Jurkat, Clone E6-1 (cell line): Measurements from ENCODE around the gene ATXN7.
A peak's percentile ranks its signal among the peaks of the same experiment; 100 is the strongest.

Experiments
- DNase-seq: peaks from one replicate; pipeline ENCODE4 v3.0.0-alpha.2; 2011; ENCODE audit warnings: low read depth, low spot score
- H3K4me3 ChIP-seq: 2 replicates; pipeline ENCODE4 v1.5.1; 2011; ENCODE audit warnings: mild to moderate bottlenecking, low read length, control low read depth, moderate library complexity

ATXN7 gene

DNA sequence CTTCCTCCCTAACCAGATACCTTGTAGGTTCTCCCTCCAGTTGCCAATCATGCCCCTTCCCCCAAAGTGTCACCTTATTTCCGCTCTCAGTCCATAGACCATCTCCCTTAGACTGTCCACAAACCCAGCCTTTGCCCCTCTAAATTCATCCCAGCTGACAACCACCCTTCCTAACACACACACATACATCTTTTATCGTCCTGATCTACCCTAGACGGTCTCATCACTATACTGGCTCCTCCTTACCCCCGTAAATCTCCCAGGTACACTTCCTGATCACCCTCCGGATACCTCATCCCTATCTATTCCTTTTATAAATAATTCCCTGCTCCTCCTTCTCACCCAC is 890 bp upstream of the ATXN7 start:
- no peak for DNase-seq
- H3K4me3 ChIP-seq = peak overlapping the region; percentile 83

DNA sequence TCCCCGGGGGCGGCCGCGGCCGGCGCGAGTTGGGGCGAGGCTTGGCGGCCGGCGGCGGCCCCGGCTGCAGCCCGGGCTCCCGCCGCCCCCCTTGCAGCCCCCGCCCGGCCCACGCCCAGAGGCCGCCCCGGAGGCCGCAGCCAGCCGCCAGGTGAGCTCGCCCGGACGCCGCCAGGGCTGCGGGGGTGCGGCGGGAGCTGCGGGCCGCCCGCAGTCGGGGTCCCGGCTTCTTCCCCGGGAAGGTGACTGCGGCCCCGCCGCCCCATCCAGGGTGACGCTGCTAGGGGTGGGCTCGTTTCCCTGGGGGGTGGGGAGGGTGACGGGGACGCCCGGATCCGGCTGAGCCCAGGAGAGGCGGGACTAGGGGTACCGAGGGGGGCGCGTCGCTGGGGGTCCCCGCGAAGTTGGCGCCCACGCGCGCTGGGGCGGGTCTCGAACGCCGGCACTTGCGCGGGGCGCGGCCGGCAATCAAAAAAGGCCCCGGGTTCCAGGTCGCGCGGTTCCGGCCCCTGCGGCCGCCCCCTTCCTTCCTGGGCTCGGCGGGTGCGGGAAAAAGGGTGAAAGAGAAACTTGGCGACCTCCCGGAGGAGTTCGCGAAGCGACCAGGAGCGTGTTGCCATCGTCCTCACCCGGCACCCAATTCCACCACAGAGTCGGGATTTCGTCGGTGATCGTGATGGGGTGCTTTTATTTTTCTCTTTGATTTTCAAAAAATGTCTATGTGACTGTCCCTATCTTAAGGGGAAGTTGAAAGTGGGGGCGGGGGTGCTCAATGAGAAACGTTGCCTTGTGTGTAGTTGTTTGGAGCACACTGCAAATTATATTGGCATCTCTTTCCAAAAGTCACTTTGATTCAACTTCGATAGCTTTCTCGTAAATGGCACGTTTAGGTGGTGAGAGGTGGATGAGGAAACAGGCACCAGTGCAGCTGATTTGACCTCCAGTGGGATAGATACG is 619 bp downstream of the ATXN7 start:
- peak overlapping the region; percentile 75 for H3K4me3 ChIP-seq
- no peak for DNase-seq

DNA sequence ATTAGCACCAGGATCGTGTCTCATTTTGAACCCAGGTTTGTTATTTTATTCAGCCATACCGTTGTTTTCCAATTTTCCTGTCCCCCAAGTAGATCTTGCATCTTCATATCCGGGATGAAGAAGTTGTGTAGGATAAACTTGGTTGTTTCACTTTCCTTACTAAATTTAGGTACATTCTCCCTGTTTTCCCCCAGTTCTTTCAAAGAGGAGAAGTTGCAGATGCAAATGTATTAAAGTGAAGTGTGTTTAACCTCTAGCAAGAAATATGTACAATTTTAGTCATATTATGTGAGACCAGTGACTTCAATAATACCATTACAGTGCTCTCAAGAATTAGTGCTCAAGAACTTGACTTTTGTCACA is 1.3 kb downstream of the ATXN7 start:
- H3K4me3 ChIP-seq = peak overlapping the region; percentile 75
- DNase-seq = no peak

DNA sequence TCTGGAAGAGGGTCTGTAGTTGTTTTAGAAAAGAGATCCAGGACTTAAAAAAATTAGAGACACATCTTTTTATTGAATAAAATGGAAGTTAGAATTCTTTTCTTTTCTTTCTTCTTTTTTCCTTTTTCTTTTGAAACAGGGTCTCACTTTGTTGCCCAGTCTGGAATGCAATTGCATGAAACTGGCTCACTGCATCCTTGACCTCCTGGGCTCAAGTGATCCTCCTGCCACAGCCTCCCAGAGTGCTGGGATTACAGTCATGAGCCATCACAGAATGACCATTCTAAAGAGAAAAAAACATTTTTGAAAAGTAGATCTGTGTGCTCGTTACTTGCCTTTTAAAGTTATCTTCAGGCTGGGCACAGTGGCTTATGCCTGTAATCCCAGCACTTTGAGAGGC is 3.6 kb downstream of the ATXN7 start:
- H3K4me3 ChIP-seq = no peak overlapping the region
- no peak for DNase-seq

DNA sequence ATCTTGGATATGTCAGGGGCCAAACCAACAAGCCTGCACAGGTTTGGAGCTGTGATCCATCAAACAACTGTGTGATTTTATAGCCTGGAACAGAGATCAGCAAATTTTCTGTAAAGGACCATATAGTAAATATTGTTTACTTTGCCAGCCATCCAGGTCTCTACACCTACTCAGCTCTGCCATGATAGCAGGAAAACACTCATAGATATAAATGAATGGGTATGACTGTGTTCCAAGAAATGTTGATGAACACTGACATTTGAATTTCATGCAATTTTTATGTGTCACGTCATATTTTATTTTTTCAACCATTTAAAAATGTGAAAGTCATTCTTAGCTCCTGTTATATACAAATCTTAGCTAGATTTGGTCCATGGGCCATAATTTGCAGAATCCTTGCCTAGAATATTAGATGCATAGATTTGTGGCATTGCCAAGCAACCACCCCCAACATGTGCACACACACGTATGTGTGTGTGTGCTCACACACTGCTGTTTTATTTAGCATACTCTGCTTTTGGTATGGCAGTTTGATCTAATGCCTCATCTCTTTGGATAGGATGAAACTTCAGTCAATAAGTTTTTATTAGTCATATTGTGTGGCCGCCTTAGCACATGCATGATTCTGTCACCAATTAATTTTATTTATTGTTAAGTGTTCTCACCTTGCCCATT is 6.4 kb downstream of the ATXN7 start:
- no peak for DNase-seq
- no peak overlapping the region for H3K4me3 ChIP-seq

DNA sequence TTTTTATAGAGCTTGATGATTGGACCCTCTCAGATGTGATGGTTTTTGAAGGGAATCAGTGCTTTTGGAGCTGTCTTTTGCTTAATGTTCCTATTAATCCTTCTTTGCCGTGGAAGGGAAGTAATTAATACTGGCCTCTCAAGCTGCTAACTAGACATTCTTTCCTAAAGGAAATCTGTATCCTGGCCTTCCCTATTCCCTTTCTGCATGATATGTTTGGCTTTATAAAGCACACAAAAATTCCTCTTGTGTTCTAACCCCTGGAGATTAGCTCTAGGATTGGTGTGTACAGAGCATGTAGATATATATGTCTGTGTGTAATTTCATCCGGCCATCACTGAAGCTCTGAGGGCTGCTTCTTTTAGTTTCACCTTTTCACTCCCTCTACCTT is 6.9 kb downstream of the ATXN7 start:
- DNase-seq = no peak
- H3K4me3 ChIP-seq = no peak overlapping the region

DNA sequence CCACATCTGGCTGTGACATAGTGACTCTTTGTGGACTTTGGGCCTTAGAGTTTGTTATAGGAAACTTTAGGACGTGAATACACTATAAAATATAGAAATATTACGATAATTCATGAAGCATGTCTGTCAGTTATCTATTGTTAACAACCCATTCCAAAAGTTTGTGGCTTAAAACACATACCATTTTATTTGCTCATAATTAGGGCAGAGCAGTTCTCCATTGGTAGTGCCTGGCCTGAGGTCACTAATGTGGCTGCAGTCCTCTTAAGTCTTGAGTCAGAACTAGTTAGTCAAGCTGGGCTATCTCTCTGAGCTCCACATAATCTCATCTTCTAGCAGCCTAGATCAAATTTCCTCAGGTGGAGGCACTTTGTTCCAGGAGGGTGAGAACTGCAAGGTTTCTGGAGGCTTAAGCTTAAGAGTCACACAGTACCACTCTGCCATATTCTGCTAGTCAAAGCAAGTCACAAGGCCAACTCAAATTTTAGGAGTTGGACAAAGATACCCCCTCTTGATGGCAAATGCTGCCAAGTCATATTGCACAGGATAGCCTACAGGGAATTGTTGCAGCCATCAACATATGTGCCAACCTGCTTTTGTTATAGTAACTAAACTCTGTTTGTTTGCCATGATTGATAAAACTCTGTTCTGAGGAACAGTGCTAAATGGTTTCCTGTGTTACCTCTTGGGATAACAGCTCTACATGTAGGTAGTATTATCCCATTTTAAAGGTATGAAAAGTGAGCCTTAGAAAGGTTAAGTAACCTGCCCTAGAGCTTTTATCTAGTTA is 8.7 kb downstream of the ATXN7 start:
- DNase-seq = no peak
- no peak overlapping the region for H3K4me3 ChIP-seq

DNA sequence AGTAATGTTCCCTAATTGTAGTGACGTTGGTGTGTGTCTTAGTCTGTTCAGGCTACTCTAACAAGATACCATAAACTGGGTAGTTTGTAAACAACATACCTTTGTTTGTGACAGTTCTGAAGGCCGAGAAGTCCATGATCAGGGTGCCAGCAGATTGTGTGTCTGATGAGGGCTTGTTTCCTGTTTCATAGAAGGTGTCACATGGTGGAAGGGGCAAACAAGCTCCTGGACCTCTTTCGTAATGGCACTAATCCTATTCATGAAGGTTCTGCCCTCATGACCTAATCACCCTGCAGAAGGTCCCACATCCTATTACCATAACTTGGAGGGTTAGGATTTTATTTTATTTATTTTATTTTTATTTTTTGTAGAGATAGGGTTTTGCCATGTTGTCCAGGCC is 11.1 kb downstream of the ATXN7 start:
- no peak overlapping the region for H3K4me3 ChIP-seq
- no peak for DNase-seq

DNA sequence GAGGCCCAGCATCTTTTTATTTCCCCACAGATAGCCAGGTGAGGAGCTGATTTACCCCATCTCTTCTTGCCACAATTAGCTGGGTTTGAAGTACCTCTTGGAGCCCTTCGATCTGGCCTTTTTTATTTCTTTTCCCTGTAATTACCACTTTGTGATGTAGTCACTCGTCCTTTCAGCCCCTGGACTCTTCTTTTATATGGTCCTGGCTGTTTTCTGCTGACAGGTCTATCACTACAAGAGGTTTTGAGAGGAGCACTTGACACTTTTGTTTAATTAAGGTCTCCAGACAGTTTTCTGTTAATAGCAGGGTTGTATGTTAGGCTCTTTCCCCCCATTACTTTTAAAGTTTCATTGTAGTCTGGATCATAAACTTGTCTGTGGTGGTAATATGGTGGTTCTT is 11.8 kb downstream of the ATXN7 start:
- H3K4me3 ChIP-seq = no peak overlapping the region
- DNase-seq = no peak

DNA sequence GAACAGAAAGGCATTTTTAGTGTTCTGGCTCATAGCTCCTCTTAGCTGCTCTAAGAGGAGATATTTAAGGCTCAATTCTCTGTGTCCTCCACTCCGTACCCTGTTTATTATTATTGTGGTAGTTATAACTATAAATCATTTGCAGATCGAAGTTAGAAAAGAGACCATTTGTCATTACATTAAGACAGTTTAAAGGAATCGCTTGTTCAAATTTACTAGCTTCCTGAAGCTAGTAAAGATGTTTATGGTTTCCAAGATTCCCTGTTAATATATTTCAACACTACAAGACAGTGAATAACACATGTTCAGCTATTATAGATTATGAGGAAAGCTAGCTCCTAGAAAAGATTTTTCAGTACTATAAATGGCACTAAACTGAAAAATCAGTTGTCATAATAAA is 12.6 kb downstream of the ATXN7 start:
- no peak for DNase-seq
- no peak overlapping the region for H3K4me3 ChIP-seq

DNA sequence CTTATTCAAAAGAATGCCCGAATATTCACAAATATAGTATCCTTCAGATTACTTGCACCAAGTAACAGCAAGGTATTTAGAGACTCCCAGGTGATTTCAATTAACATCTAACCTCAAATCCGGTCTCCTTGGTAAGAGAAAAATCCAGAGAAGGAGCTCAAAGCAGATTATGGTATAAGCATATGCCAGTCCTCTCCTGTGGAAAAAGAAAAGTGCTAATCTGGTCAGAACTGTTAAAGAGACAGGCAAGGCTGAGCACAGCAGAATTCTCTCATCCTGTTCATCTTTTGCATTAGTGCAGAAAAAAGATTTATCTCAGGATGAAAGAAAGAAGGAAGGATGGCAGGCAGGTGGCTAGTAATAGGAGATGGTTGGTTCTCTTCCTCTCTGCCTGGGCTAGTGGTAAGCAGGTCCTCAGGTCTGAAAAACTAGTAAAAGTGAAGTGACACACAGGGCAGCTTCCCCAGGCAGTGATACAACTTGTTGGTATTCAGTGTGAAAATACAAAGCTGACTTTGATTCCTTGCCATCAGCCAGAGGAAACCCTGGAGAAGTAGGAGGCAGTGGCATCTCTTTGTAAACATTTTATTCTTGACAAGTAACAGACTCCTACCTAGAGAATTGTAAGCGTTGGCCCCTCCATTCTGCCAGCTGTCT is 14.2 kb downstream of the ATXN7 start:
- no peak for DNase-seq
- no peak overlapping the region for H3K4me3 ChIP-seq

DNA sequence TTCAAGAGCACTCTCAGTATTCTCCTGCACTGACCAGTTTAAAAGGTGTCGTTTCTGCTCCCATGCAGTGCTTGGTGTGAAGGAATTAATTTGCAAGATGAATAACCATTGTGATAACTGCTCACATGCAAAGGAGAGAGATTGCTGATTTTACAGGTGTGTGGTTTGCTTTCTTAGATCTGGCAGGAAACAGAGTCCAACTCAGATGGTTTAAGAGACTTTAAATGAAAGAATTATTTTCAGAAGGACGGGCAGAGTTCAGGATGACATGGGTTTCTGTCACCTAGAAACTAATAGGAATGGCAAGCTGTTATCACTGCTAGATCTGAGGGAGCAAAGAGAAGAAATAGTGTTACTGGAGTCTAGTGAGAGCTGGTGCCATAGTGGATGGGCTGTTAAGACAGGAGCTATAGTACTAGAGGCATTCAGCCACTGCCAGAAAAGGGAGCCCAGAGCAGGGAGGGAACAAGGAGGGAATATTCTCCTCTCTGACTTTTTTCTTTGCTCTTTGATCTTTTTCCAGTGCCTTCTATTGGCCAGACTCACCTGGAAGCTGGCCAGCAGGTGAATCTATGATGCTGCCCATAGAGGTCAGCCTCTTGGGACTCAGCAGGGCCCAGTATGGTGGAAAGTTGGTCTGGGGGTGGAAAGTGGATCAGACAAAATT is 14.9 kb downstream of the ATXN7 start:
- H3K4me3 ChIP-seq = no peak overlapping the region
- no peak for DNase-seq

DNA sequence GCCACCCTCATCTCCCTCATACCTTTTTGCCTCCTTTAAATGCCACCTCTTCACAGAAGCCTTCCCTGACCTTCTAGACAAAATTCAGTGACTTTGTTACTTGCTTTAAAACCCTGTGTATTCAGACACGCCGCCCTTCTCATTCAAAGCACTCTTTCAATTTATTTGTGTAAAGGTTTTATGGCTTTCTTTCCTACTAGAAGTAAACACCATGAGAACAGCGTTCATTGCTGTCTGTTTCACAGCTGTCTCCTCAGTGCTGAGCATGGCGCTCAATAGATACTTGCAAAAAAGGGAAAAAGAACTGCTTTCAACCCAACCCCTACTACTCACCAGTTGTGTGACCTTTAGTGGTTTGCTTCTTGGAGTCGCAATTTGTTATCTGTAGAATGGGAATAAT is 17.0 kb downstream of the ATXN7 start:
- DNase-seq = no peak
- H3K4me3 ChIP-seq = no peak overlapping the region

DNA sequence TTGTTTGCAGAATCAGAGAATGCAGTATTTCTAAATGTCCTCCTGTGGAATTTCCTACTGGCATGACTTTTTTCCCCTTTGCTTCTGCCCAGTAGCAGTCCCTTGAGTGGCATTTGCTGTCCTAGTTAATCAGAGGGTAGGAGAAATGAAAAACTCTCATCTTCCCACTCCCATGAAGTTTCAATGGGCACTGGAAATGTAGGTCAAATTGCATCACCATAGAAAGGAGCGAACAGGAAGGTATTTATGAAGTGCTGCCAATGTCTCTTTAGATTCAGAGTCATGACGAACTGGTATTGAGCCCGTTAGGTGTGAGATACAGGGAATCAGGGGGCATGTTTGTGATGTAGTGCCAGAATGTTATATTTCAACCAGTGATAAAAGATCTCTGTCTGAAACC is 23.2 kb downstream of the ATXN7 start:
- no peak overlapping the region for H3K4me3 ChIP-seq
- no peak for DNase-seq

DNA sequence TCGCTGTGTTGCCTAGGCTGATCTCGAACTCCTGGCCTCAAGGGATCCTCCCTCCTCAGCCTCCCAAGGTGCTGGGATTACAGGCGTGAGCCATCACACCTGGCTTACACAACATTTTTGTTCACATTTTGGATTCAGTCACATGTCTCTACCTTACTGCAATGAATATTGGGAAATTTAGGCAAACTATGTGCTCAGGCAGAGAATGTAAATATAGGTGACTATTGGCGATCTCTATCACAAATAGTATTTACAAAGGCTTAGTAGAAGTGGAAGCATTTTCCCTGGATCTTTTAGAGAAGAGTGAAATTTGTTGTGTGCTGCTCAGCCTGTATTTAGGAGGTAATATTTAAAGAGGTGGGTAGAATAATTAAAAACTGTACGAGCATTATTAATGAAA is 27.9 kb downstream of the ATXN7 start:
- DNase-seq = no peak
- H3K4me3 ChIP-seq = no peak overlapping the region

DNA sequence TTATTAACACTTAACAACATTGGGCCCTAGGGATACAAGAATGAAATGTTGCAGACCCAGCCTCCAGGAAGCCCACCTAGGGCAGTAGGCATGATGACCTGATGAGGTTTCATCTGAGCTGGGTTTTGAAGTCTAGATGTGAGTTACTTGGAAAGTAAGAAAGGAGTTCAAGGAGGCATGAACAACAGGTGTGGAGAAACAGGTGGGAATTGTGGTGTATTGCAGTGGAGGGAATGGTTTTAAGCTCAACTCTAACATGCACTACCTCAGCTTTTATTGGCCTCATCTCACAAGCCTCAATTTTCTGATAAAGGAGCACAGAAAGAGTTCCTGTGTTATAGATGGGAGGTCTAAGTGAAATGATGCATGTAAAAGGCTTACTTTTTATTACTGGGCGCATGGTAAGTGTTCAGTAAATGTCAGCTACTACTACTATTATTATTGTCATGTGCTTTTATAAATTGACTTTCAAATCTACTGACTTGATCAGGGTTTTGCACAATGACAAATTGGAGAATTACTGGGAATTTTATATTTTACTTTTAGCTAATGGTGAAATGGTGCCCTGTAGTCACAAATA is 29.2 kb downstream of the ATXN7 start:
- no peak overlapping the region for H3K4me3 ChIP-seq
- no peak for DNase-seq

DNA sequence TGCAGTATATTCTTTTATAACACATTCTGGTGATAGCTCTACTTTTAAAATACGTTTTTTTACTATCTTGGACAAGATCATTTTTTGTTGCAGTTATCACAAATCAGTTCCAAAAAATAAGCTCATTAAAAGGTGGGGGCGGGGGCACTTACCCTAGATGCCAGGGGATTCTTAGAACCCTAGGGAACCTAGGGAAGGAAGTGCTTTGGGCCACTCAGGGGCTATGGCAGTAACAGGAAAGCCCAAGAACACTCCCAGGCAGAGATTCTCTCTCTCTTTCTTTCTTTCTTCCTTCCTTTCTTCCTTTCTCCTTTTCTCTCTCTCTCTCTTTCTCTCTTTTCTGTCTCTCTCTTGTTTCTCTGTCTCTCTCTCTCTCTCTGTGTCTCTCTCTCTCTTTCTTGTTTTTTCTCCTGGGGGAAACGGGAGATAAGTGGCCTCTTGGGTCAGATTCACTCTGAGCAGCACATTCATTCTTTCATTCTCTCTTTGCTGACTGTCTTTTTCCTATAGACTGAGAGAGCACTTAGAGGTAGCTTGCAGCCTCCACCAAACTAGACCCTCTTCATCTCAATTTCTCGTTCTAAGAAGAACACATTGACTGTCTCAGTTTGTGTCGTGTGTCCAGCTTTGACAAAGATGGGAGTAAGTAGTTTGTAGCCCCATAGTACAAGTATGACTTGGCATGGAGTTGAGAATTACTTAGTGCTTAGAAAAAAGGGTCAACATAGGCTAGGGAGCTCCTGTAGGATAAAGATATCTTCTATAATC is 31.9 kb downstream of the ATXN7 start:
- DNase-seq = no peak
- H3K4me3 ChIP-seq = no peak overlapping the region
